GM12878 (cell line): ENCODE results near the gene SENP6. TPM values are rescaled to one million over a fixed set of nuclear protein-coding genes. Genes with fewer than 3 reads are reported as not detected.

Experiments
- ATF7 ChIP-seq: fragments of 450-650 bp; IDR thresholded peaks from 2 replicates; pipeline ENCODE4 v1.6.1; 2016; ENCODE audit warnings: low read depth, mild to moderate bottlenecking
- CUX1 ChIP-seq: IDR thresholded peaks from 2 replicates; pipeline ENCODE4 v1.6.1; 2012; ENCODE audit warnings: improper control_type of control experiment, low read depth, low read length; ENCODE audit not compliant: insufficient replicate concordance
- EP300 ChIP-seq, 2 experiments: fragments of 150-350 bp in 1 of 2; IDR thresholded peaks; 2 replicates each; pipeline ENCODE4 v1.6.1; 2011 to 2012; ENCODE audit warnings: low read depth in 2 of 2, low read length in 2 of 2, borderline replicate concordance in 1 of 2, improper control_type of control experiment in 1 of 2, inconsistent platforms in 1 of 2; ENCODE audit not compliant: control insufficient read depth in 1 of 2
- GATAD2B ChIP-seq: fragments of 450-650 bp; conservative IDR thresholded peaks from 2 replicates; pipeline ENCODE4 v1.6.1; 2017; ENCODE audit warnings: low read depth, mild to moderate bottlenecking, moderate library complexity
- KDM1A ChIP-seq: fragments of 200-600 bp; sonication (generic); IDR thresholded peaks from 2 replicates; pipeline ENCODE4 v1.6.1; 2016; ENCODE audit warnings: borderline replicate concordance
- MTA2 ChIP-seq: fragments of 450-650 bp; IDR thresholded peaks from 2 replicates; pipeline ENCODE4 v1.6.1; 2016; ENCODE audit warnings: low read depth, mild to moderate bottlenecking, moderate library complexity
- MTA3 ChIP-seq: IDR thresholded peaks from 2 replicates; pipeline ENCODE4 v1.6.1; 2012; ENCODE audit warnings: low read length, inconsistent platforms, borderline replicate concordance
- NFXL1 ChIP-seq: fragments of 450-650 bp; IDR thresholded peaks from 2 replicates; pipeline ENCODE4 v1.6.1; 2017; ENCODE audit warnings: antibody characterized with exemption, mild to moderate bottlenecking, borderline replicate concordance
- RELB ChIP-seq: fragments of 450-650 bp; IDR thresholded peaks from 2 replicates; pipeline ENCODE4 v1.6.1; 2017; ENCODE audit warnings: low read depth, mild to moderate bottlenecking, moderate library complexity
- SMC3 ChIP-seq: IDR thresholded peaks from 2 replicates; pipeline ENCODE4 v1.6.1; 2011; ENCODE audit warnings: low read length, improper control_type of control experiment, borderline replicate concordance
- SPI1 ChIP-seq: IDR thresholded peaks from 2 replicates; pipeline ENCODE4 v1.6.1; 2011; ENCODE audit warnings: low read depth, mild to moderate bottlenecking, low read length, moderate library complexity, borderline replicate concordance; ENCODE audit not compliant: insufficient read depth
- TCF7 ChIP-seq: IDR thresholded peaks from 2 replicates; pipeline ENCODE4 v1.6.1; 2014; ENCODE audit warnings: antibody characterized with exemption, borderline replicate concordance
- USF1 ChIP-seq: IDR thresholded peaks from 2 replicates; pipeline ENCODE4 v1.6.1; 2011; ENCODE audit warnings: borderline replicate concordance, low read depth, mild to moderate bottlenecking, moderate library complexity, mixed read lengths, low read length; ENCODE audit not compliant: insufficient read depth; ENCODE audit errors: extremely low read length
- polyA plus RNA-seq, 11 experiments: library from polyadenylated mRNA; depleted of rRNA in 4 of 11; unstranded in 6 of 11; stranded (reverse) in 5 of 11; fragments of >200 nt; fragmentation: Nextera tagmentation in 4 of 11; fragmentation: Illumina TruSeq in 1 of 11; extraction: Ambion mirVana in 4 of 11; extraction: Trizol in 1 of 11; gene quantifications; 1 replicate in 1 of 11; 2 replicates in 10 of 11; pipeline versions ENCODE4 v1.2.1 to v1.2.3, GENCODE V29; 2011 to 2016; ENCODE audit warnings: inconsistent platforms in 2 of 11, missing spikeins in 2 of 11, low read depth in 1 of 11
- total RNA-seq, 4 experiments: library from RNA; depleted of rRNA in 3 of 4; stranded (reverse); fragments of >200 nt in 3 of 4; fragmentation: Illumina TruSeq in 1 of 4; extraction: Trizol in 1 of 4; gene quantifications; 2 replicates each; pipeline versions ENCODE4 v1.2.1 to v1.2.3, GENCODE V29; 2013 to 2021
- TF ChIP-seq, protein P1 (sequence below): fragments of 450-650 bp; IDR thresholded peaks from 2 replicates; pipeline ENCODE4 v1.6.1; 2018; ENCODE audit warnings: mild to moderate bottlenecking, low read depth, moderate library complexity; ENCODE audit not compliant: partially characterized antibody
- TF ChIP-seq, protein P2 (sequence below): fragments of 450-650 bp; IDR thresholded peaks from 2 replicates; pipeline ENCODE4 v1.6.1; 2016; ENCODE audit warnings: mild to moderate bottlenecking

SENP6 gene
- total and polyA plus RNA-seq, 10 of the 15 experiments (the other 5 are each of a cell fraction or from before 2014, with no cell fraction given): 10.7 to 70.0 (median 42.3) TPM

GRCh38 chr6:75602246-75603105 lies 796 bp downstream of the SENP6 start (continued):
- TF ChIP-seq, protein P1, sequence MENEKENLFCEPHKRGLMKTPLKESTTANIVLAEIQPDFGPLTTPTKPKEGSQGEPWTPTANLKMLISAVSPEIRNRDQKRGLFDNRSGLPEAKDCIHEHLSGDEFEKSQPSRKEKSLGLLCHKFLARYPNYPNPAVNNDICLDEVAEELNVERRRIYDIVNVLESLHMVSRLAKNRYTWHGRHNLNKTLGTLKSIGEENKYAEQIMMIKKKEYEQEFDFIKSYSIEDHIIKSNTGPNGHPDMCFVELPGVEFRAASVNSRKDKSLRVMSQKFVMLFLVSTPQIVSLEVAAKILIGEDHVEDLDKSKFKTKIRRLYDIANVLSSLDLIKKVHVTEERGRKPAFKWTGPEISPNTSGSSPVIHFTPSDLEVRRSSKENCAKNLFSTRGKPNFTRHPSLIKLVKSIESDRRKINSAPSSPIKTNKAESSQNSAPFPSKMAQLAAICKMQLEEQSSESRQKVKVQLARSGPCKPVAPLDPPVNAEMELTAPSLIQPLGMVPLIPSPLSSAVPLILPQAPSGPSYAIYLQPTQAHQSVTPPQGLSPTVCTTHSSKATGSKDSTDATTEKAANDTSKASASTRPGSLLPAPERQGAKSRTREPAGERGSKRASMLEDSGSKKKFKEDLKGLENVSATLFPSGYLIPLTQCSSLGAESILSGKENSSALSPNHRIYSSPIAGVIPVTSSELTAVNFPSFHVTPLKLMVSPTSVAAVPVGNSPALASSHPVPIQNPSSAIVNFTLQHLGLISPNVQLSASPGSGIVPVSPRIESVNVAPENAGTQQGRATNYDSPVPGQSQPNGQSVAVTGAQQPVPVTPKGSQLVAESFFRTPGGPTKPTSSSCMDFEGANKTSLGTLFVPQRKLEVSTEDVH: no peak
- TF ChIP-seq ATF7: no peak
- TF ChIP-seq USF1: no peak
- no peak for TF ChIP-seq CUX1
- TF ChIP-seq SMC3: no peak
- TF ChIP-seq EP300 (IDR thresholded peaks at IDR 0.05; ENCODE audit: borderline replicate concordance in 1 of 2, control insufficient read depth in 1 of 2, low read depth in 2 of 2, low read length in 2 of 2): no peak
- TF ChIP-seq KDM1A: no peak
- TF ChIP-seq NFXL1: no peak
- TF ChIP-seq SPI1: no peak
- TF ChIP-seq GATAD2B: peak; percentile 83
- no peak for TF ChIP-seq TCF7
- TF ChIP-seq, protein P2, sequence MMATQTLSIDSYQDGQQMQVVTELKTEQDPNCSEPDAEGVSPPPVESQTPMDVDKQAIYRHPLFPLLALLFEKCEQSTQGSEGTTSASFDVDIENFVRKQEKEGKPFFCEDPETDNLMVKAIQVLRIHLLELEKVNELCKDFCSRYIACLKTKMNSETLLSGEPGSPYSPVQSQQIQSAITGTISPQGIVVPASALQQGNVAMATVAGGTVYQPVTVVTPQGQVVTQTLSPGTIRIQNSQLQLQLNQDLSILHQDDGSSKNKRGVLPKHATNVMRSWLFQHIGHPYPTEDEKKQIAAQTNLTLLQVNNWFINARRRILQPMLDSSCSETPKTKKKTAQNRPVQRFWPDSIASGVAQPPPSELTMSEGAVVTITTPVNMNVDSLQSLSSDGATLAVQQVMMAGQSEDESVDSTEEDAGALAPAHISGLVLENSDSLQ: no peak
- TF ChIP-seq MTA3: no peak; the same call in 1 of the 2 replicates
- TF ChIP-seq RELB: no peak
- TF ChIP-seq MTA2: no peak
